Measurements from ENCODE around the gene PRSS16.
"Not testable (repeated sequence)": the region's sequence is repeated elsewhere in the genome, so short reads cannot be mapped to it uniquely, and the experiment has no call there.

PRSS16 gene, protein sequence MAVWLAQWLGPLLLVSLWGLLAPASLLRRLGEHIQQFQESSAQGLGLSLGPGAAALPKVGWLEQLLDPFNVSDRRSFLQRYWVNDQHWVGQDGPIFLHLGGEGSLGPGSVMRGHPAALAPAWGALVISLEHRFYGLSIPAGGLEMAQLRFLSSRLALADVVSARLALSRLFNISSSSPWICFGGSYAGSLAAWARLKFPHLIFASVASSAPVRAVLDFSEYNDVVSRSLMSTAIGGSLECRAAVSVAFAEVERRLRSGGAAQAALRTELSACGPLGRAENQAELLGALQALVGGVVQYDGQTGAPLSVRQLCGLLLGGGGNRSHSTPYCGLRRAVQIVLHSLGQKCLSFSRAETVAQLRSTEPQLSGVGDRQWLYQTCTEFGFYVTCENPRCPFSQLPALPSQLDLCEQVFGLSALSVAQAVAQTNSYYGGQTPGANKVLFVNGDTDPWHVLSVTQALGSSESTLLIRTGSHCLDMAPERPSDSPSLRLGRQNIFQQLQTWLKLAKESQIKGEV

DNA sequence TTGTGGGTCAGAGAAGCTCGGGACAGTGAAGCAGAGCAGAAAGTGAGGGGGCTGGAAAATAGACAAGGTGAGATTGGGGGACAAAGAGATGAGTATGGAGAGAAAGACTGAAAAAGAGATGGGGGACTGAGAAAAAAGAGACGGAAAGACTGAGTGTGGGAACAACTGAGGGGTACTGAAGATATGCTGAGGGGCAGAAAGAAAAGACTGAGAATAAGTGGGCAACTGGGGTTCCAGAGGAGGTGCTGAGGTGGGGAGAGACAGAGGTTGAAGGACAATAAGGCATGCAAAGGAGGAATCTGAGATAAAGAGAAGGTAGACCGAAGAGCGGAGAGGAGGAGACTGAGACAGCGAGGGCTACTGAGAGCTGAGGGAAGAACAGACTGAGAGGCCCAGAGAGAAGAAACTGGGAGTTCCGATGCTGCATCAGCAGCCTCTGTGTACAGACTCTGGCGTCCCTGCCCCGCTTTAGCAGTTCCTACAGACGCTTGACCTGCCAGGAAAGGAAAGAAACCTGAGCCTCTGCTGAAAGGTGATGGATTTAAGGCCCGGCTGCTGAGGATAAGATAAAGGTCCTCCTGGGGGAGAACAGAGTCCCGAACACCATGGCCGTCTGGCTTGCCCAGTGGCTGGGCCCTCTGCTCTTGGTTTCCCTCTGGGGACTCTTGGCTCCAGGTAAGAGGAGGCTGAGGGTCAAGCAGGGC lies at the start of gene PRSS16:
TSS of gene PRSS16 (plus strand) at position 569 of the 704 bp plus-strand sequence. CDS start at position 606, 37 bp downstream.
- DNase-seq = no peak

DNA sequence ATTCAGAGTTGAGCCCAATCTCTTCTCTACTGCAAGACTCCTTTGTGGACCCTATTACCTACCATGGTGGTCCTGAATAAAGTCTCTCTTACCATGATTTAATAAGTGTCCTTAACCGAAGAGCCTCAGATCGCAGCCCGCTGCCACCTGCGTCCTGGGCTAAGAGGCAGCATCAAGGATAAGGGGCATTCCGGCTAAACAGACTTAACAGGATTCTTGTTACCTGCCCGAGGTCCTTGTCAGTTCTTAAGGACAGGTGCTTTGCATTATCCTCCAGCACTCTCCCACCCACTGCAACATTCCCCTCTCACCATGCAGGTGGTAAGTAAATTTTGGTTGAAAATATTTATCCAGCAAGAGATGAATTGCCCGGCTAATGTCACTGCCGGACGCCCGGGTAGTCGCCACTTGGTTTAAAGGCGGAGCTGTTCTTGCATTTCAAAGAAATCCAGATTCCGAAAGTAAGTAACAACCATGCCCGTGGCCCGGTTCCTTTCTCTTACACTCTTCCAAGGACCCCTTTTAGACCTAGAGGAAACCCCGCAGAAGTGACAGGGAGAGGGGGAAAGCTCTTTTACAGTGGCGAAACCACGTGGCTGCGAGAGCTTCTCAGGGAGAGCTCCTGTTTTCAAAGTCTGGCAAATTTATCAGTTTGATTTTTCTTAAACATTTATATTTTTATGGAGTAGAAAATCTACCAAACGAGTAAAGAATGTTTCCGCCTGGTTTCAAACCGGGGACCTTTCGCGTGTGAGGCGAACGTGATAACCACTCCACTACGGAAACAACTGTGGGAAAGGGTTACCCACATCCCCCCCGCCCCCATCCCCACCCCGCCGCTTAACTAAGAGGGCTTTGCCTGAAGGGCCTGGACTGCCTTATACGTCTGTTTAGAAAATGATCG lies 41.9 kb upstream of the PRSS16 start:
- DNase-seq = peak; percentile 41

DNA sequence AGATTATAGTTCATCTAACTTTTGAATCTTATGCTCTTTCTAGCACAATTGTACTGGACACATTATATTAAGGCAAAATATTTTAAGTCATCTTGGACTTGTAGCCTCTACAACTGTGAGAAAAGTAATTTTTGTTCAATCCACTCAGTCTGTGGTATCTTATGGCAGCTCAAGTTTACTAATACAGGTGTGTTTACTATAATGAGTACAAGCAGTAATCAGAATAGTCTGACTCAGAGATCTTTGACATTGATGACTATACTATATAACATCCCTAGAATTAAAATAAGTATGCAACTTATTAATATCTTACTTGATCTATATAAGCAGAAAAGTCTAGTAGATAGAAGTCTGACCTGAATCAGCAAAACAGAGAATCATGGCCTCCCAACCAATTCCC lies 40.7 kb upstream of the PRSS16 start:
- no peak for DNase-seq

DNA sequence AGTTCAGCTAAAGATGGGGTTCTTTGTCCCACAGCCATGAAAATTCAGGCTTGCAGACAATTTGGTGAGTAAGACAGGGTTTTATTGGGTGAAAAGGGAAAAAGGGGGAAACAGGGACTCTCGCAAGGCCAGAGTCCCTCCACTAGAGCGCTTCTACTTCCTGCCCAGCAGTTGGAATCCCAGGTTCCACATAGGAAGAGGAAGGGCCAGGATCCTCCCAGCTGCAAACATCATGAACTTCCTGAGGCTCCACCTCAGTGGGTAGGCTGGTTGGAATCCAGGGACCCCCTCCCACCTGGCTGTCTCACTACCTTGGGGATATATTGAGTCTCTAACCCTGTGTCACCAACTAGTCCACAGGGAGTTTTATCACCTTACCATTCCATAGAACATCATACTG lies 39.5 kb upstream of the PRSS16 start:
- no peak for DNase-seq

DNA sequence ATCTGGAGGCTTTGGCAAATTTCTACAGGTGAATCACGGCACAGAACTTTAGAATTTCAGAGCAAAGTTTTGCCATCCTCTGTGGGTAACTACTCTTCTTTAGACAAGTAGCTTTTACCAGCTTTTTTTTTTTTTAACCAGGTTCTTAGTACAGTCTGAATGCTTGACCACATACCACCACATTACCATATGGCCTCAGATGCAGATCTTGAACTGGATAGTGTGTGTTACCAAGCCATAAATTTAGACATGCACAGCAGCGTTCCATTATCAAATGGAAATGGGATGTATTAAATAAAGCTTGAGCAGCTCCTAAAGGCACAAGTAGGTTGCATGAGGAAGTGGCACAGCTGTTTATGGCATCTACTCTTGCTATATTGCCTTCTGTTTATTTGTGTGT lies 38.3 kb upstream of the PRSS16 start:
- no peak for DNase-seq

DNA sequence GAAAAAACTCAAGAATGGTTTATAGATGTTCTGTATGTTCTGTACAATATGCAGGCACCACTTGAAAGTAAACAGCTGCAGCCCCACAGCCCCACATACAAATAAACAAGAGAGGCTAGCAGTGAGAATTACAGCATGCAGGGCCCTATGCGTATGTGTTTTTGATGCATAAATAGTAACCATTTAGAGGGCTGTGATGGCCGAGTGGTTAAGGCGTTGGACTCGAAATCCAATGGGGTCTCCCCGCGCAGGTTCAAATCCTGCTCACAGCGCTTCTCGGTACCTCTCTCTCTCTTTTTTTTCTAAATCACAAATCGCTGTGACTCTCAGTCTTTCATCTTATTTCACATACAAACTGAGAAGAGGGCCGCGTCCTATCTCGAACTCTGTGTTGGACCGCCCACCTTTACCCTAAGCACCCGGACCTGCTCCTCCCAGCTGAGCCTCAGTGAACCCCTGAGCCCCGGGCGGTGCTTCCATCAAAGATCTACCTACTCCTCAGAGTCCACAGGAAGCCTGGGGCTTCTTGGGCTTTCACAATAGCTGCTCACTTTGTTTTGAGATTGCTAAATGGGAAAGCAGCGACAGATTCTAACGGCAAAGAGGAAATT lies 37.7 kb upstream of the PRSS16 start:
- no peak for DNase-seq

DNA sequence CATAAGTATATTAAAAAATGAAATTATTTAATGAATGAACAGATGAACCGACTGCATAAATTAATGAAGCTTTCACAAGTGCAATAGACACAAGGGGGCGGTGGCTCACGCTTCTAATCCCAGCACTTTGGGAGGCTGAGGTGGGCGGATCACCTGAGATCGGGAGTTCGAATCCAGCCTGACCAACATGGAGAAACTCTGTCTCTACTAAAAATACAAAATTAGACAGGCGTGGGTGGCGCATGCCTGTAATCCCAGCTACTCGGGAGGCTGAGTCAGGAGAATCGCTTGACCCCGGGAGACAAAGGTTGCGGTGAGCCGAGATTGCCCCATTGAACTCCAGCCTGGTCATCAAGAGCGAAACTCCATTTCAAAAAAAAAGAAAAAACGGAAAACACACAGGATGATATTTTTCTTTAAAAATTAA lies 34.4 kb upstream of the PRSS16 start:
- DNase-seq = not testable (repeated sequence)

DNA sequence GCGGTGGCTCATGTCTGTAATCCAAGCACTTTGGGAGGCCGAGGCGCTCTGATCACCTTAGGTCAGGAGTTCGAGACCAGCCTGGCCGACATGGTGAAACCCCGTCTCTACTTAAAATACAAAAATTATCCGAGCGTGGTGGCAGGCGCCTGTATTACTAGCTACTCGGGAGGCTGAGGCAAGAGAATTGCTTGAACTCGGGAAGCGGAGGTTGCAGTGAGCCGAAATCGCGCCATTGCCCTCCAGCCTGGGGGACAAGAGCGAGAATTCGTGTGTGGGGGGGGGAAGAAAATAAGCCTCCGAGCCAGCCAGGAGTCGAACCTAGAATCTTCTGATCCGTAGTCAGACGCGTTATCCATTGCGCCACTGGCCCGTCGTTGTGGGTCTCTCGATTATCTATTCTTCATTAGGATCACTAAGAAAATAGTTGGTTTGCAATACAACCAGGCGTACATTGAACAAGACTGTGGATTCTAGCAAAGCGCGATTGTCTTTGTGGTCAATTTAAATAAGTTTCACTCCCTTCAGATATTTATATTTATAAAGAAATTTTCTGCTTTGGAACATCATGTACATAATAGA lies 33.9 kb upstream of the PRSS16 start:
- no peak for DNase-seq

DNA sequence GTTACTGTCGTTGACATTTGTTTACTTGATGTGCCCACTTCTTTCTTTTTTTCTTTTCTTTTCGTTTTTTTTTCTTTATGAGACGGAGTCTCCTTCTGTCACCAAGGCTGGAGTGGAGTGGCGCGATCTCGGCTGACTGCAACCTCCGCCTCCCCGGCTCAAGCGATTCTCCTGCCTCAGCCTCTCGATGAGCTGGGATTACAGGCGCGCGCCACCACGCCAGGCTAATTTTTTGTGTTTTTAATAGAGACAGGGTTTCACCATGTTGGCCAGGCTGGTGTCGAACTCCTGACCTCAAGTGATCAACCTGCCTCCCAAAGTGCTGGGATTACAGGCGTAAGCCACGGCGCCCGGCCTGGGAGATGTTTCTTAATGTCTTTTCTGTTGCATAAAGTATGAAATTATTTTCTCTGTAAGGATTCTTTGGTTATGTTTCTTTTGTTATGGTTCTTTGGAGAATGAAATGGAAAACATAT lies 33.3 kb upstream of the PRSS16 start:
- DNase-seq = no peak

DNA sequence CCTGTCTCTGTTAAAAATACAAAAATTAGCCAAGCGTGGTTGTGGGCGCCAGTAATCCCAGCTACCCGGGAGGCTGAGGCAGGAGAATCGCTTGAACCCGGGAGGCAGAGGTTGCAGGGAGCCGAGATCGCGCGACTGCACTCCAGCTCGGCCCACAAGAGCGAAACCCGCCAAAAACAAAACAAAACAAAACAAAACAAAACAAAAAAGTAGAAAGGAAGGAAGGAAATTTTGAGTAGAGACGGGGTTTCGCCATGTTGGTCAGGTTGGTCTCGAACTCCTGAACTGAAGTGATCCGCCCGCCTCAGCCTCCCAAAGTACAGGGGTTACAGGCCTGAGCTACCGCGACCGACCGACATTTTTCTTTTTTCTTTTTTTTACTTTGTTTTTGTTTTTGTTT lies 30.6 kb upstream of the PRSS16 start:
- no peak for DNase-seq

DNA sequence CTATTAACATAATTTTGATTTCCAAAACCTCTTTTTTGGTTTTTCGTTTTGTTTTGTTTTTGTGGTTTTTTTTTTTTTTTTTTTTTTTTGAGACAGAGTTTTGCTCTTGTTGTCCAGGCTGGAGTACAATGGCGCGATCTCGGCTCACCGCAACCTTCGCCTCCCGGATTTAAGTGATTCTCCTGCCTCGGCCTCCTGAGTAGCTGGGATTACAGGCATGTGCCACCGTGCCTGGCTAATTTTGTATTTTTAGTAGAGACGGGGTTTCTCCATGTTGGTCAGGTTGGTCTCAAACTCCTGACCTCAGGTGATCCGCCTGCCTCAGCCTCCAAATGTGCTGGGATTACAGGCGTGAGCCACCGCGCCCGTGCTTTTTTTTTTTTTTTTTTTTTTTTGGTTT lies 24.5 kb upstream of the PRSS16 start:
- not testable (repeated sequence) for DNase-seq

DNA sequence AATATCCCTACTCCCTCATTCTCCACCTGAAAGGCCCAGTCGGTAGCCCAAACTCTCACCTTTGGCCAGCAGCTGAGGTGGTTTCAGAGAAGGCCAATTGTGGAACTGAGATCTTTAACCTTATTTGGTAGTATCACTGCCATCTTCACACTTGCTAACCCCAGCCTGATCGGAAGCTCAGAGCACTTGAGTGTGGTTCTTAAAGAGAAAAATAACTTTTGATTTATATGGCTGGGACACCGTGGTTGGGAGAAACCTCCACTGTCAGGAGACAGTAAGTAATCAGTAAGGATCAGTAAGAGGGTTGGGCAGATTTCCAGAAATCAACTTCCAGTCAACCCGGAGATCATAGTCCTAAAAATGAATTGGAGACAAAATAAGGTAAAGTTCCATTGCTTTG lies 22.8 kb upstream of the PRSS16 start:
- DNase-seq = no peak

DNA sequence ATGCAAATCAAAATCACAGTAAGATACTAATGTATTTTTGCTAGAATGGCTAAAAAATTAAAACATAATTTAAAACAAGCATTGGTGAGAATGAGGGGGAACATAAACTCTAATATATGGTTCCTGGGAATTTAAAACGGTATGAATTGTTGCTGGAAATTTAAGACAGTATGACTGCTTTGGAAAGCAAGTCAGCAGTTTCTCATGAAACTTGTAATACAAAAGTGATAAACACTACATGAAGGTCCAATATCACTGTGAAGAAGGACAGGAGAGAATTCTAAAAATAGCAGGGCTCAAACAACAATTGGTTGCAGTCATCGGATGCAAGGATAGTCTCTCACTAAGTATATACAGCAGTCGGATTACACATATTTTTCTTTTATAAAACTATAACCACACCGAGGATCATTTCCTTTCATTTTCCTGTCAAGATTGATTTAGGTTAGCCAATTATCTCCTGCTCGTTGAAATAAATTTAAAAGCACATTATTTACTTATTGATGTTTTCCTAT lies 18.5 kb upstream of the PRSS16 start:
- no peak for DNase-seq

DNA sequence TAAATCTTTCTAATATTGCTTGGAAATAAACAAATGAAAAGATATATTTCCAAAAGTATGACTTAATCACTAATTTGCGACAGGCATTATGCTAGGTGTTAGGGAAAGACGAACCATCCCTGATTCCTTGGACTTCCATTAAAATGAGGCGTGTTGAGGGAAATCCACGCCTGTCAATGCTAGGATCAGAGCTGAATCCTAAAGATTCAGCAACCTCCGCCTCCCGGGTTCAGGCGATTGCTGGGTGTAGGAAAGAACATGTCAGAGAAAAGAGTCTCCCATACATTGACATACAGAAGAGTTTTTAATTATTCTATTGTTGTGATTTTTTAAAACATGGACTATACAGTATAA lies 16.8 kb upstream of the PRSS16 start:
- no peak for DNase-seq

DNA sequence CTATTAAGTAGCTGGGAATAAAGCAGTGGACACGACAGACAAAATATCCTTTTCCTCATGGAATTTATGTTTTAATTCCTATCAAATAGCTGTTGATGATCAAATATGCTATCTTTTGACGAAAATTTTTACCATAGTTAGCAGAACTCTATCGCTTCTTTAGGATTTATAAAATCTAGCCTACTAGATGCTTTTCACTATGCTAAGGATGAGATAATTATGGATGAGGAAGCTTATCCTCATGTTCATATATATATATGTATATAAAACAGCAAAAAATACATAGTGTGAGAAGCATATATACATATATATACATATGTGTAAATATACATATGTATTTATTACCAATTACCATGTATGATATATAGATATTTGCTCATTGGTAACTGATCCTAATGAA lies 12.9 kb upstream of the PRSS16 start:
- no peak for DNase-seq

DNA sequence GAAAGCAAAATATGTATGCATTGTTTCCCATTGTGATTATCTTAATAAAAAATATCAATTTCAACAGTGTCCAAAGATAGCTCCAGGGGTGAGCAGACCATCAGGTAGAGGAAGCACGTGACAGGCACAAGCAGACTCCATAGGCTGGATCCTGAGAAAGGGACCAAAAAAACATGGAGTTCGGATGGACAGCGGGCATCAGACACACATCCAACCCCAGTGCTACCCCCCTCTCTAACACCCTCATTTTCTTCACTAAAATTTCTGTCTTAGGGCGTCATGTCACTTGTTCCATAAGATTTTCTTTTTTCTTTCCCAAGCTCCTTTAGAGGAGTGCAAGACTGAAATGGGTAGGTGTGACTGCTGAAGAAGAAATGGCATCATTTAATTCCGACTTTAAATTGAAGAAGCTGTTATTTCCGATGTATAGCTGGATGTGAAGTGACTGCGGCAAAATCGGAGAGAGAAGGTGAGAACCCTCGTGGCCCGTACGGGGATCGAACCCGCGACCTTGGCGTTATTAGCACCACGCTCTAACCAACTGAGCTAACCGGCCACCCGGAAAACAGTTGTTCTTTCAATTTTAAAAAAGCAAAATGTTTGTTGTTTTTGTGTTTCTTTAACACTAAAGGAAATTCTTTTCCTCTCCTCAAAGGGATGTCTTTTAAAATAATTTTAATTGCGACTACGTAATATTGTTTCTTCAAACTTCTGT lies 10.3 kb upstream of the PRSS16 start:
- DNase-seq = peak; percentile 11

DNA sequence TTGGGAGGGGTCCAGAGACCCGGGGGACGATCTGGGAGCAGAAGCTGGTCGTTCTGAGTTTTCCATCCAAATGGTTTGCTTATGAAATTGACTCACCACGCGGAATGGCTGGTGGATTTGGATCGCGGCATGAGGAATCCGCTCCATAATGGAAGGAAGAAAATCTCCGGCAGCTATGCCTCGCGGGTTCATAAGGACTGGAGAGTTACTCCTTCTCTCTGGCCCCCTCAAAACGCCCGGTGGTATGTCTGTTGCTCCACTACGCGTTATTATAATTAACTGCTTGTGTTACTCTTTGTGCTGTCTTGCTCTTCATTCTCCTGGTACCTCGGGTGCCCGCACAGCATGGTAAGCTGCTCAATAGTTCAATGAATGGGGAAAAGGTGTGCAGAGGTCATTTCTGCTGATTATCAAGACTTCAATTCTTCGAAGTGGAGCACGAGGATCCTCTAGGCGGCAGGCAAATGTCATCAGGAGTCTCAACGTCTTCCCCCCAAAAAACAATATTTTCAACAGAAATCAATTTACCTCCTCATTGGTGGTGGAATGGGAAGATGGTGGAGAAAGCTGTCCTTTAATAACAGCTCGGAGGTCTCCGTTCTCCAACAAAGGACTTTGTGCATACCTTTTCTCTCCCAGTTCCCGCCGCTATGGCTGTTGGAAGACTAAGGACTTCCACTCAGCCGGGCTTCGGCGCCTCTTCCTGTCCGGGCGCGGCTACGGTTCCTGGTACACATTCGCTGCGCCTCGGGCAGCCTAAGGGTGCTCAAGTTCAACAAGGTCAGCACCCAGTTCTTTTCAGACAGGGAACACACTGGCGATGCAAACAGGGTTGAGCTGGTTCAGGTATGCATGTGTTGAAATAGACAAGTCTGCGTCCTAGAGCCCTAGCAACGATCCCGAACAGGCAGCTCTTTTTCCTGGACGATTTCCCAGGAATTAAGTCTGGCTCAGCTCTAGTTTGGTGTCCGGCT lies 9.2 kb upstream of the PRSS16 start:
- no peak for DNase-seq

DNA sequence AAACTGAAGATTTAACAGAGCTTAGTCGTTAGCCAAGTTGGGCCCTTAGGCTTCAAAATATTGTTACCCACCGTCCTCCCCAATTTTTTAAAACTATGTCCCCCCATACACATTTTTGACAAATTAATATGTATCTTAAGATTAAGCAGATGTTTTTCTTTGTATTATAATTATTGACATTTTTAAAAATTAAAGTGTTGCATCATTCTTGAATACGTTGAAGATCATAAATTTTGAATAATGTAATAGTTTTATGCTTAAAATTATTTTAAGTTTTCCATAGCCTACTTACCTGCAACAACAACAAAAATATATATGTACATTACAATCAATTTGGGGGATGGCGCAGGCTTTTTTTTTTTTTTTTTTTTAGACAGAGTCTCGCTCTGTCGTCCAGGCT lies 8.2 kb upstream of the PRSS16 start:
- DNase-seq = no peak

DNA sequence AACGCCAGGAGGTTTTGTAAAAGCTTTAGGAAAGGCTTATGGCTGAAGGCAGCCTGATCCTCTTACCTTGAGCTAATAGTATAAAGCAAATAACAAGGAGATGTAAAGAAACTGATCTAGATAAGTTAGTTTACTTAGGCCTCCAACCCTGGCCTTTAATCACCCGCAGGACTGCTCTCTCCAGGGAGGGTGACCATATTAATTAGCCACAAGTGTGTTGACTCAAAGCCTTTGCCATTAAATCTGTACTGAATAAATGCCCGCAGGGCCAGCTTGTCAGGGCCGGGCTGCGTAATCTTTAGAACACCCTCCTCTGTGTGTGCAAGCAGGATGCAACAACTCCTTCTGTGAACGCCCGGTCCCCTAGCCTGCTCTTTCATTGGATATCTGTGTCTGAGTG lies 6.1 kb upstream of the PRSS16 start:
- no peak for DNase-seq
